MCF 10A (cell line): Measurements from ENCODE around the gene TAS2R43. TPM values are rescaled to one million over a fixed set of nuclear protein-coding genes. Genes with fewer than 3 reads are reported as not detected.
"Not testable (repeated sequence)": the region's sequence is repeated elsewhere in the genome, so short reads cannot be mapped to it uniquely, and the experiment has no call there.

ENCODE experiments used
- BruUV-seq: library from RNA; stranded (reverse); fragments of 400-500 nt; replicated peaks from 2 replicates; lab custom pipeline; 2021; lab: Mats Ljungman, UMichigan
- CTCF ChIA-PET: fragments of 300-600 bp; sonication (Branson Sonifier 250); formaldehyde crosslinking; extraction: SDS; loops from one replicate; lab custom pipeline; 2021; ENCODE audit warnings: antibody characterized with exemption, inconsistent platforms; lab: Yijun Ruan, JAX
- POLR2A ChIA-PET: fragments of 300-600, 350-650 bp; sonication (Branson Sonifier 250); formaldehyde crosslinking; extraction: SDS; loops from one replicate; lab custom pipeline; 2020; ENCODE audit warnings: antibody characterized with exemption, inconsistent platforms; lab: Yijun Ruan, JAX
- DNase-seq: peaks from one replicate; pipeline ENCODE4 v3.0.0-alpha.2; 2018; ENCODE audit not compliant: unreplicated experiment
- H3K27ac Mint-ChIP-seq: one replicate; pipeline ENCODE4 v1.8.0; 2022; ENCODE audit warnings: mild to moderate bottlenecking, low read depth, mixed read lengths; ENCODE audit not compliant: unreplicated experiment
- H3K27me3 Mint-ChIP-seq: one replicate; pipeline ENCODE4 v1.8.0; 2022; ENCODE audit warnings: mixed read lengths; ENCODE audit not compliant: insufficient read depth, unreplicated experiment
- H3K36me3 Mint-ChIP-seq: one replicate; pipeline ENCODE4 v1.8.0; 2022; ENCODE audit warnings: mild to moderate bottlenecking, moderate library complexity, mixed read lengths; ENCODE audit not compliant: insufficient read depth, unreplicated experiment
- H3K4me1 Mint-ChIP-seq: one replicate; pipeline ENCODE4 v1.8.0; 2022; ENCODE audit warnings: mixed read lengths; ENCODE audit not compliant: insufficient read depth, unreplicated experiment
- H3K4me3 Mint-ChIP-seq: one replicate; pipeline ENCODE4 v1.8.0; 2022; ENCODE audit warnings: mild to moderate bottlenecking, moderate library complexity, mixed read lengths; ENCODE audit not compliant: unreplicated experiment
- H3K9me3 Mint-ChIP-seq: one replicate; pipeline ENCODE4 v1.8.0; 2022; ENCODE audit warnings: mixed read lengths; ENCODE audit not compliant: unreplicated experiment
- CTCF ChIP-seq: fragments of 200-600 bp; IDR thresholded peaks from one replicate; pipeline ENCODE4 v1.8.0; 2022; ENCODE audit warnings: antibody characterized with exemption, mild to moderate bottlenecking; ENCODE audit not compliant: unreplicated experiment
- intact Hi-C: fragments of 100-400 bp; cut with micrococcal nuclease; formaldehyde crosslinking; loops from 2 replicates; pipeline ENCODE4 v1.14.1; 2022
- total RNA-seq: library from RNA; stranded (reverse); gene quantifications from 2 replicates; pipeline ENCODE4 v1.2.3, GENCODE V29; 2022

Gene TAS2R43
- total RNA-seq, 1 experiment from 2014 or later, result not detected

DNA sequence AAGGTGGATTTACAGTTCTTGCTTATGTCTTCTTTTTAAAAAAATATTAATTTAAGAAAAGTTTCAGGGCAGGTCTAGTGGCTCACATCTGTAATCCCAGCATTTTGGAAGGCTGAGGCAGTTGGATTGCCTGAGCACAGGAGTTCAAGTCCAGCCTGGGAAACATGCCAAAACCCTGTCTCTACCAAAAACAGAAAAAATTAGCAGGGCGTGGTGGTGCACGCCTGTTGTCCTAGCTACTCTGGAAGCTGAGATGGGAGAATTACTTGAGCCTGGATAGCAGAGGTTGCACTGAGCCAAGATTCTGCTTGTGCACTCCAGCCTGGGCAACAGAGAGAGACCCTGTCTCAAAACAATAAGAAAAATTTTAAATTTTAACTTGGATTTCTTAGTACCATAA is 24.6 kb downstream of the TAS2R43 start:
- POLR2A ChIA-PET, result interaction anchor here (0.6 kb wide), 1 partner anchor 203 kb away, joined by 4 read pairs; no protein-coding TSS in a partner anchor
- BruUV-seq, result no TSS peak
- intact Hi-C loops, result no loop called here

GRCh38 chr12:11062194-11062593 is 29.9 kb downstream of the TAS2R43 start, which contains the start of gene TAS2R46:
Gene TAS2R46 (minus strand): TSS chr12:11062294. CDS start chr12:11062294, 0 bp downstream.
- H3K4me3 Mint-ChIP-seq, DNase-seq, BruUV-seq, CTCF ChIA-PET, H3K36me3 Mint-ChIP-seq, POLR2A ChIA-PET, H3K4me1 Mint-ChIP-seq, H3K27ac Mint-ChIP-seq, intact Hi-C loops, H3K9me3 Mint-ChIP-seq, H3K27me3 Mint-ChIP-seq: not testable (repeated sequence)

More for the DNA sequence above, 24.6 kb downstream of the TAS2R43 start:
- H3K4me3 Mint-ChIP-seq, result no peak overlapping the region
- DNase-seq, result peak; percentile 64
- H3K36me3 Mint-ChIP-seq, result no peaks in the 10 kb centered on the region
- H3K27ac Mint-ChIP-seq, result no peak overlapping the region
- CTCF ChIA-PET, result no interaction called here
- H3K9me3 Mint-ChIP-seq, result no peaks in the 10 kb centered on the region
- no peaks in the 10 kb centered on the region for H3K4me1 Mint-ChIP-seq
- TF ChIP-seq CTCF, result no peak
- no peaks in the 10 kb centered on the region for H3K27me3 Mint-ChIP-seq

DNA sequence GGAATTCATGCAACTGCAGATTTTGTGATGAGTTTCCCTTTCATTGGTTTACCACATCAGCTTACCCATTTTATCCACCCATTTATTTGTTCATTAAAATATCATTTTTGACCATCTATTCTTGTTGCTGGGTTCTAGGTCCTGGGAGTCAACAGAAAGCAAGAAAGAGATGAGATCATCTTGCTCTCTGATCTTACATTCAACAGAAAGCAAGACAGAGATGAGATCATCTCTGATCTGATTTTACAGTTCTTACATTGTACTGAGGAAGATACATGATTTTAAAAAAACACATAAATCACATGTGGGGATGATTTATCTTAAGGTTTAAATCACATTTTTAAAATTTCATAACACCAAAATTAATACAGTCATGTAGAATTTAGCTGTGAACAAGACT is 32.3 kb downstream of the TAS2R43 start:
- no TSS peak for BruUV-seq
- TF ChIP-seq CTCF, result no peak
- Mint-ChIP-seq H3K36me3 (peaks cover 13% of the 10 kb centered on the region), H3K4me3 (no peak overlapping the region), H3K27ac (no peak overlapping the region), H3K27me3 (no peaks in the 10 kb centered on the region), H3K4me1 (no peaks in the 10 kb centered on the region), H3K9me3 (no peaks in the 10 kb centered on the region)
- intact Hi-C loops, result no loop called here
- CTCF ChIA-PET, result no interaction called here
- no peak for DNase-seq
- POLR2A ChIA-PET, result no interaction called here

- TF ChIP-seq CTCF, result no peak
- no peaks in the 10 kb centered on the region for H3K27me3 Mint-ChIP-seq
- POLR2A ChIA-PET, result no interaction called here
- no peak for DNase-seq
- BruUV-seq, result no TSS peak
- no peaks in the 10 kb centered on the region for H3K9me3 Mint-ChIP-seq
- no peak overlapping the region for H3K27ac Mint-ChIP-seq
- CTCF ChIA-PET, result no interaction called here
- H3K36me3 Mint-ChIP-seq, result peaks cover 13% of the 10 kb centered on the region
- no peaks in the 10 kb centered on the region for H3K4me1 Mint-ChIP-seq
- H3K4me3 Mint-ChIP-seq, result no peak overlapping the region
- intact Hi-C loops, result no loop called here
These were observed 33.1 kb downstream of the TAS2R43 start for GRCh38 chr12:11059041-11059440.

DNA sequence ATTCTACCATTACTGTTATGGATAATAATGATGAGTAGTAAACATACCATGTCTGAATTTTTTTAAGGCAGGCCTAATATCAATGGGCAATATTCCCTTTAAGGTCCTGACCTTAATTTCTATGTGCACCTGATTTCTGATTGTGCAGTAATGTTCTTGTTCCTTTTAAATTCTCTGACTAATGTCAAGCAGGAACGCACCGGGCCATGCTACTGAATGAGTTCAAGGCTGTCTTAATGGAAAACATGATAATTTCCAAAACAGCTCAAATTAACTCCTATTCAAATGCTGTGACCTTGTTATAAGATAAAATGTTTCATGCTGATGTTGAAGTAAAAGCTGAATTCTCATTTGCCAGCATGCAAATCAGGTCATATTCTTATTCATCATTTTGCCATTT is 36.8 kb downstream of the TAS2R43 start:
- intact Hi-C loops, result no loop called here
- DNase-seq, result no peak
- Mint-ChIP-seq H3K36me3 (peaks cover 17% of the 10 kb centered on the region), H3K4me1 (no peaks in the 10 kb centered on the region), H3K9me3 (peaks cover 12% of the 10 kb centered on the region), H3K27me3 (no peaks in the 10 kb centered on the region), H3K4me3 (no peak overlapping the region), H3K27ac (no peak overlapping the region)
- no peak for TF ChIP-seq CTCF
- CTCF ChIA-PET, result no interaction called here
- no TSS peak for BruUV-seq
- POLR2A ChIA-PET, result interaction anchor here (1.5 kb wide), 1 partner anchor 11 kb away, joined by 4 read pairs; no protein-coding TSS in a partner anchor

DNA sequence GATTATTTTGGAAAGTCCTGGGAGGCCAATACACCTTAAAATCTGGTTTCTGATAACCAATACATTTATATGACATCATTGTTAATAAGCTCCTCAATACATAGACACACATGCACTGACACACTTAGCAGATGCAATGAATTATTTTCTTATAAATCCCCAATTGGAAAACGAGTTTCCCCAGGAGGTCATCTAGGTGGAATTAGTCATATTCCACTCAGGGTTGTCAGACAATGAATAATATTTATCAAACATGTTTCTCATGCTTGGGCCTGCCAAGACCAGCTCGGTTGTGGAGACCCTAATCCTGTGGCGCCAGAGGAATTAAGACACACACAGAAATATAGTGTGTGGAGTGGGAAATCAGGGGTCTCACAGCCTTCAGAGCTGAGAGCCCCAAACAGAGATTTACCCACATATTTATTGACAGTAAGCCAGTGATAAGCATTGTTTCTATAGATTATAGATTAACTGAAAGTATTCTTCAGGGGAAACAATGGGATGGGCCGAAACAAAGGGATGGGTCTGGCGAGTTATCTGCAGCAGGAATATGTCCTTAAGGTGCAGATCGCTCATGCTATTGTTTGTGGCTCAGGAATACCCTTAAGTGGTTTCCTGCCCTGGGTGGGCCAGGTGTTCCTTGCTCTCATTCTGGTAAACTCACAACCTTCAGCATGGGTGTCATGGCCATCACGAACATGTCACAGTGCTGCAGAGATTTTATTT is 42.1 kb downstream of the TAS2R43 start:
- H3K9me3 Mint-ChIP-seq, result peaks cover 12% of the 10 kb centered on the region
- CTCF ChIA-PET, result interaction anchor here (0.6 kb wide), 1 partner anchor 326 kb away, joined by 3 read pairs; no protein-coding TSS in a partner anchor
- POLR2A ChIA-PET, BruUV-seq, DNase-seq, intact Hi-C loops, H3K4me1 Mint-ChIP-seq, H3K27me3 Mint-ChIP-seq, H3K27ac Mint-ChIP-seq, H3K4me3 Mint-ChIP-seq: not testable (repeated sequence)
- peaks cover 15% of the 10 kb centered on the region for H3K36me3 Mint-ChIP-seq
